ENCODE measurements around the gene ZNF236.
"Not testable (repeated sequence)": the region's sequence is repeated elsewhere in the genome, so short reads cannot be mapped to it uniquely, and the experiment has no call there.

Gene ZNF236

GRCh38 chr18:76944346-76944745, 122.0 kb downstream of the ZNF236 start:
- DNase-seq (ENCODE audit: low read depth, low spot score), result not testable (repeated sequence)

GRCh38 chr18:76948345-76948744, 126.0 kb downstream of the ZNF236 start:
- DNase-seq (ENCODE audit: low read depth, low spot score), result no peak

GRCh38 chr18:76951456-76952247, 129.3 kb downstream of the ZNF236 start:
- no peak for DNase-seq (ENCODE audit: low read depth, low spot score)

GRCh38 chr18:76952747-76953146, 130.4 kb downstream of the ZNF236 start:
- DNase-seq (ENCODE audit: low read depth, low spot score), result no peak

- DNase-seq (ENCODE audit: low read depth, low spot score), result no peak
These were observed 130.8 kb downstream of the ZNF236 start for GRCh38 chr18:76953156-76953555.

GRCh38 chr18:76953583-76954233, 131.4 kb downstream of the ZNF236 start:
- DNase-seq (ENCODE audit: low read depth, low spot score), result no peak

GRCh38 chr18:76955524-76956170, 133.3 kb downstream of the ZNF236 start:
- DNase-seq (ENCODE audit: low read depth, low spot score), result no peak

GRCh38 chr18:76956648-76957047, 134.3 kb downstream of the ZNF236 start:
- DNase-seq (ENCODE audit: low read depth, low spot score), result no peak

GRCh38 chr18:76957384-76958355, 135.3 kb downstream of the ZNF236 start:
- DNase-seq (ENCODE audit: low read depth, low spot score), result no peak

GRCh38 chr18:76958692-76959341, 136.5 kb downstream of the ZNF236 start:
- no peak for DNase-seq (ENCODE audit: low read depth, low spot score)

GRCh38 chr18:76959605-76960004, 137.2 kb downstream of the ZNF236 start:
- DNase-seq (ENCODE audit: low read depth, low spot score), result no peak

GRCh38 chr18:76960528-76961035, 138.2 kb downstream of the ZNF236 start:
- DNase-seq (ENCODE audit: low read depth, low spot score), result no peak

GRCh38 chr18:76962851-76963250, 140.5 kb downstream of the ZNF236 start:
- DNase-seq (ENCODE audit: low read depth, low spot score), result no peak

- no peak for DNase-seq (ENCODE audit: low read depth, low spot score)
These were observed 141.6 kb downstream of the ZNF236 start for GRCh38 chr18:76963936-76964335.

GRCh38 chr18:76965555-76966151, 143.3 kb downstream of the ZNF236 start:
- DNase-seq (ENCODE audit: low read depth, low spot score), result not testable (repeated sequence)

GRCh38 chr18:76967299-76967698, 144.9 kb downstream of the ZNF236 start:
- DNase-seq (ENCODE audit: low read depth, low spot score), result not testable (repeated sequence)

- DNase-seq (ENCODE audit: low read depth, low spot score), result no peak
These were observed 145.5 kb downstream of the ZNF236 start for GRCh38 chr18:76967721-76968472.

GRCh38 chr18:76970770-76971559, 148.6 kb downstream of the ZNF236 start:
- DNase-seq (ENCODE audit: low read depth, low spot score), result no peak

- DNase-seq (ENCODE audit: low read depth, low spot score), result no peak
These were observed 149.9 kb downstream of the ZNF236 start for GRCh38 chr18:76972241-76972640.
